LNCaP clone FGC (cell line): Measurements from ENCODE around the gene FRAS1.
"Not testable (repeated sequence)": the region's sequence is repeated elsewhere in the genome, so short reads cannot be mapped to it uniquely, and the experiment has no call there.

Experiments
- DNase-seq: peaks from one replicate; pipeline ENCODE4 v3.0.0-alpha.2; 2011; ENCODE audit warnings: low read depth
- H3K4me3 ChIP-seq: 2 replicates; pipeline ENCODE4 v1.5.1; 2011; ENCODE audit warnings: mild to moderate bottlenecking, low read depth, low read length, control low read depth
- CTCF ChIP-seq: IDR thresholded peaks from 2 replicates; pipeline ENCODE4 v1.5.1; 2012; ENCODE audit warnings: mild to moderate bottlenecking; ENCODE audit not compliant: control insufficient read depth, insufficient read depth; ENCODE audit errors: extremely low read depth

Gene FRAS1

GRCh38 chr4:78200949-78201348 lies 143.8 kb downstream of the FRAS1 start:
- TF ChIP-seq CTCF: no peak
- H3K4me3 ChIP-seq: no peak overlapping the region
- no peak for DNase-seq

- TF ChIP-seq CTCF: no peak
- no peak overlapping the region for H3K4me3 ChIP-seq
- no peak for DNase-seq
These were observed 147.1 kb downstream of the FRAS1 start for GRCh38 chr4:78204176-78204575.

GRCh38 chr4:78205591-78205990 lies 148.5 kb downstream of the FRAS1 start:
- no peak for DNase-seq

GRCh38 chr4:78207541-78207940 lies 150.4 kb downstream of the FRAS1 start:
- H3K4me3 ChIP-seq: no peak overlapping the region
- DNase-seq: no peak
- no peak for TF ChIP-seq CTCF

More at GRCh38 chr4:78205591-78205990, 148.5 kb downstream of the FRAS1 start:
- H3K4me3 ChIP-seq: no peak overlapping the region
- TF ChIP-seq CTCF: no peak

GRCh38 chr4:78207951-78208350 lies 150.8 kb downstream of the FRAS1 start:
- H3K4me3 ChIP-seq: no peak overlapping the region

GRCh38 chr4:78208896-78209295 lies 151.8 kb downstream of the FRAS1 start:
- DNase-seq: not testable (repeated sequence)

More at GRCh38 chr4:78207951-78208350, 150.8 kb downstream of the FRAS1 start:
- TF ChIP-seq CTCF: no peak
- no peak for DNase-seq

GRCh38 chr4:78210694-78211410 lies 153.7 kb downstream of the FRAS1 start:
- no peak for TF ChIP-seq CTCF
- no peak overlapping the region for H3K4me3 ChIP-seq
- DNase-seq: no peak

More at GRCh38 chr4:78208896-78209295, 151.8 kb downstream of the FRAS1 start:
- H3K4me3 ChIP-seq: not testable (repeated sequence)
